ENCODE data around the gene SLC47A2.

GRCh38 chr17:19647697-19648474 is 68.5 kb downstream of the SLC47A2 start:
- TF ChIP-seq CTCF (IDR thresholded peaks at IDR 0.05) (no peak), POLR2A (IDR thresholded peaks at IDR 0.05) (no peak), EP300 (IDR thresholded peaks at IDR 0.05) (no peak)
